ENCODE measurements around the gene PREB. TPM values are rescaled to one million over a fixed set of nuclear protein-coding genes. Genes with fewer than 3 reads are reported as not detected.
"Not testable (repeated sequence)": the region's sequence is repeated elsewhere in the genome, so short reads cannot be mapped to it uniquely, and the experiment has no call there.

The PREB gene
- total RNA-seq, 1 experiment from 2014 or later, result 65.3 TPM

DNA sequence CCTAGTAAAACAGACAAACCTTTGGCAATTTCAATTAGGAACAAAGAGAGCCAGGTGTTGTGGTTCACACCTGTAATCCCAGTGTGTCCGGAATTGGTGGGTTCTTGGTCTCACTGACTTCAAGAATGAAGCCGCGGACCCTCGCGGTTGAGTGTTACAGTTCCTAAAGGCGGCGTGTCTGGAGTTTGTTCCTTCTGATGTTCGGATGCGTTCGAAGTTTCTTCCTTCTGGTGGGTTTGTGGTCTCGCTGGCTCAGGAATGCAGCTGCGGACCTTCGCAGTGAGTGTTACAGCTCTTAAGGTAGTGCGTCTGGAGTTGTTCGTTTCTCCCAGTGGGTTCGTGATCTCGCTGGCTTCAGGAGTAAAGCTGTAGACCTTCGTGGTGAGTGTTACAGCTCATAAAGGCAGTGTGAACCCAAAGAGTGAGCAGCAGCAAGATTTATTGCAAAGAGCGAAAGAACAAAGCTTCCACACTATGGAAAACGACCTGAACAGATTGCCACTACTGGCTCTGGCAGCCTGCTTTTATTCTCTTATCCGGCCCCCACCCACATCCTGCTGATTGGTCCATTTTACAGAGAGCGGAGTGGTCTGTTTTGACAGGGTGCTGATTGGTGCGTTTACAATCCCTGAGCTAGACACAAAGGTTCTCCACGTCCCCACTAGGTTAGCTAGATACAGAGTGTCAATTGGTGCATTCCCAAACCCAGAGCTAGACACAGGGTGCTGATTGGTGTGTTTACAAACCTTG is 23.7 kb downstream of the PREB start:
- POLR2A ChIA-PET, result interaction anchor here (0.6 kb wide), 1 partner anchor 171 kb away, joined by 5 read pairs; no protein-coding TSS in a partner anchor
- H3K27ac Mint-ChIP-seq (ENCODE audit: unreplicated experiment); intact Hi-C loops (cut with micrococcal nuclease; ENCODE audit: unreplicated experiment): not testable (repeated sequence)

DNA sequence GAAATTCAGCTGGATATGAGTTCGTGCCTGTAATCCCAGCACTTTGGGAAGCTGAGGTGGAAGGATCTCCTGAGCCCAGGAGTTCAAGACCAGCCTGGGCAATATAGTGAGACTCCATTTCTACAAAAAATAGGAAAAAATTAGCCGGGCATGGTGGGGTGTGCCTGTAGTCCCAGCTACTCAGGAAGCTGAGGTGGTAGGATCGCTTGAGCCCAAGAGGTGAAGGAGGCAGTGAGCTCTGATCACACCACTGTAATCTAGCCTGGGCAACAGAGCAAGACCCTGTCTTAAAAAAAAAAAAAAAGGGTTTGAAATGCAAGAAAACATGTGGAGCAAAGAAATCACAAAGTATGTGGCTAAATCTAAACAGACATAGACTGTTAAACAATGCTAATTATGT is 25.4 kb downstream of the PREB start:
- Histone ChIP-seq H3K9me3 (no peaks in the 10 kb centered on the region), H3K4me1 (no peaks in the 10 kb centered on the region), H3K36me3 (ENCODE audit: control insufficient read depth, insufficient read depth, low read length) (no peaks in the 10 kb centered on the region), H3K27me3 (replicated peaks; ENCODE audit: control insufficient read depth, insufficient read depth, low read length) (no peaks in the 10 kb centered on the region), H3K4me3 (ENCODE audit: low read depth, low read length) (no peak overlapping the region)
- ChIA-PET POLR2A (interaction anchor here (0.7 kb wide), 1 partner anchor 97 kb away, joined by 5 read pairs; no protein-coding TSS in a partner anchor), CTCF (no interaction called here)
- H3K36me3 Mint-ChIP-seq (ENCODE audit: insufficient read depth, unreplicated experiment), result no peaks in the 10 kb centered on the region
- H3K9me3 Mint-ChIP-seq (ENCODE audit: unreplicated experiment), result no peaks in the 10 kb centered on the region
- no peak overlapping the region for H3K4me3 Mint-ChIP-seq (ENCODE audit: unreplicated experiment)
- DNase-seq, result no peak
- no peaks in the 10 kb centered on the region for H3K4me1 Mint-ChIP-seq (ENCODE audit: low read depth, unreplicated experiment)
- TF ChIP-seq, protein P1, sequence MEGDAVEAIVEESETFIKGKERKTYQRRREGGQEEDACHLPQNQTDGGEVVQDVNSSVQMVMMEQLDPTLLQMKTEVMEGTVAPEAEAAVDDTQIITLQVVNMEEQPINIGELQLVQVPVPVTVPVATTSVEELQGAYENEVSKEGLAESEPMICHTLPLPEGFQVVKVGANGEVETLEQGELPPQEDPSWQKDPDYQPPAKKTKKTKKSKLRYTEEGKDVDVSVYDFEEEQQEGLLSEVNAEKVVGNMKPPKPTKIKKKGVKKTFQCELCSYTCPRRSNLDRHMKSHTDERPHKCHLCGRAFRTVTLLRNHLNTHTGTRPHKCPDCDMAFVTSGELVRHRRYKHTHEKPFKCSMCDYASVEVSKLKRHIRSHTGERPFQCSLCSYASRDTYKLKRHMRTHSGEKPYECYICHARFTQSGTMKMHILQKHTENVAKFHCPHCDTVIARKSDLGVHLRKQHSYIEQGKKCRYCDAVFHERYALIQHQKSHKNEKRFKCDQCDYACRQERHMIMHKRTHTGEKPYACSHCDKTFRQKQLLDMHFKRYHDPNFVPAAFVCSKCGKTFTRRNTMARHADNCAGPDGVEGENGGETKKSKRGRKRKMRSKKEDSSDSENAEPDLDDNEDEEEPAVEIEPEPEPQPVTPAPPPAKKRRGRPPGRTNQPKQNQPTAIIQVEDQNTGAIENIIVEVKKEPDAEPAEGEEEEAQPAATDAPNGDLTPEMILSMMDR (IDR thresholded peaks at IDR 0.05; ENCODE audit: insufficient read depth in 1 of 2, low read depth in 1 of 2, low read length in 1 of 2, severe bottlenecking in 1 of 2, unreplicated experiment in 1 of 2), result no peak
- BruUV-seq (replicated peaks), result no TSS peak
- H3K27me3 Mint-ChIP-seq (ENCODE audit: insufficient read depth, unreplicated experiment), result no peaks in the 10 kb centered on the region
- intact Hi-C loops (cut with micrococcal nuclease; ENCODE audit: unreplicated experiment), result no loop called here
- H3K27ac Mint-ChIP-seq (ENCODE audit: unreplicated experiment), result no peak overlapping the region

More for the DNA sequence above, 23.7 kb downstream of the PREB start:
- not testable (repeated sequence) for H3K9me3 ChIP-seq; H3K9me3 Mint-ChIP-seq (ENCODE audit: unreplicated experiment); H3K4me1 Mint-ChIP-seq (ENCODE audit: low read depth, unreplicated experiment); H3K4me3 ChIP-seq (ENCODE audit: low read depth, low read length); H3K4me3 Mint-ChIP-seq (ENCODE audit: unreplicated experiment); H3K4me1 ChIP-seq; H3K36me3 Mint-ChIP-seq (ENCODE audit: insufficient read depth, unreplicated experiment); DNase-seq; H3K27me3 Mint-ChIP-seq (ENCODE audit: insufficient read depth, unreplicated experiment); H3K36me3 ChIP-seq (ENCODE audit: control insufficient read depth, insufficient read depth, low read length); H3K27me3 ChIP-seq (replicated peaks; ENCODE audit: control insufficient read depth, insufficient read depth, low read length)
- CTCF ChIA-PET, result interaction anchor here (1.0 kb wide), 1 partner anchor 10 kb away, joined by 4 read pairs; no protein-coding TSS in a partner anchor
- BruUV-seq (replicated peaks), result TSS peak; percentile 41

DNA sequence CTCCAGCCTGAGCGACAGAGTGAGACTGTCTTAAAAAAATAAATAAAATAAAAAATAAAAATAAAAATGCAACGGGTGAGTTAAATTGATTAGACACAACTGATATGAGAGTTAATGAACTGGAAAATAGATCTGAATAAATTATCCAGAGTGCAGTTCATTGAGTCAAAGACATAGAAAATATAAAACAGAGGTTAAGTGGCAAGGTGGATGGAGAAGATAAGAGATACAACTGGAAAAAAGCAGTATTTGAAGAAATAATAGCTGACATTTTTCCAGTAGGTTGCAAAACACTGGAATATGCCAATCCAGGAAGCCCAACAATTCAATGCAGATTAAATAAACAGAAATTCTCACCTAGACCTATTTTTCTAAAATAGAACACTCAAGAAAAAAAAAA is 26.2 kb downstream of the PREB start:
- Mint-ChIP-seq H3K27ac (ENCODE audit: unreplicated experiment) (no peak overlapping the region), H3K4me1 (ENCODE audit: low read depth, unreplicated experiment) (no peaks in the 10 kb centered on the region), H3K27me3 (ENCODE audit: insufficient read depth, unreplicated experiment) (no peaks in the 10 kb centered on the region), H3K4me3 (ENCODE audit: unreplicated experiment) (no peak overlapping the region), H3K9me3 (ENCODE audit: unreplicated experiment) (no peaks in the 10 kb centered on the region), H3K36me3 (ENCODE audit: insufficient read depth, unreplicated experiment) (no peaks in the 10 kb centered on the region)
- no TSS peak for BruUV-seq (replicated peaks)
- no peaks in the 10 kb centered on the region for H3K4me1 ChIP-seq
- intact Hi-C loops (cut with micrococcal nuclease; ENCODE audit: unreplicated experiment), result no loop called here
- H3K27me3 ChIP-seq (replicated peaks; ENCODE audit: control insufficient read depth, insufficient read depth, low read length), result no peaks in the 10 kb centered on the region
- ChIA-PET CTCF (no interaction called here), POLR2A (no interaction called here)
- H3K9me3 ChIP-seq, result no peaks in the 10 kb centered on the region
- TF ChIP-seq, protein P1 (IDR thresholded peaks at IDR 0.05; ENCODE audit: insufficient read depth in 1 of 2, low read depth in 1 of 2, low read length in 1 of 2, severe bottlenecking in 1 of 2, unreplicated experiment in 1 of 2), result no peak
- DNase-seq, result no peak
- H3K36me3 ChIP-seq (ENCODE audit: control insufficient read depth, insufficient read depth, low read length), result no peaks in the 10 kb centered on the region
- H3K4me3 ChIP-seq (ENCODE audit: low read depth, low read length), result no peak overlapping the region

All from Caco-2 (cell line).